DMS79 (cell line): ENCODE data around the gene PTGFRN.
A peak's percentile ranks its signal among the peaks of the same experiment; 100 is the strongest.
"Not testable (repeated sequence)": the region's sequence is repeated elsewhere in the genome, so short reads cannot be mapped to it uniquely, and the experiment has no call there.

ENCODE experiments used
- DNase-seq: peaks from one replicate; lab custom pipeline; 2025; lab: John Stamatoyannopoulos, UW

Gene PTGFRN

GRCh38 chr1:116909512-116910378 lies at the start of gene PTGFRN:
Gene PTGFRN, plus strand, starts transcription at chr1:116909916. Its CDS starts 288 bp downstream, at chr1:116910204.
- DNase-seq = peak; percentile 17

DNA sequence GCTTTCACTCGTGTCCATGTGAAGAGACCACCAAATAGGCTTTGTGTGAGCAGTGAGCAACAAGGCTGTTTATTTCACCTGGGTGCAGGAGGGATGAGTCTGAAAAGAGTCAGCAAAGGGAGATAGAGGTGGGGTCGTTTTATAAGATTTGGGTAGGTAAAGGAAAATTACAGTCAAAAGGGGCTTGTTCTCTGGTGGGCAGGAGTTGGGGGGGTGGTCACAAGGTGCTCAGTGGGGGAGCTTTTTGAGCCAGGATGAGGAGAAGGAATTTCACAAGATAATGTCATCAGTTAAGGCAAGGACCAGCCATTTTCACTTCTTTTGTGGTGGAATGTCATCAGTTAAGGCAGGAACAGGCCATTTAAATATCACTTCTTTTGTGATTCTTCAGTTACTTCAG lies 49.5 kb upstream of the PTGFRN start:
- DNase-seq = not testable (repeated sequence)

- no peak for DNase-seq
Measured at GRCh38 chr1:116861137-116861536, 48.6 kb upstream of the PTGFRN start.

DNA sequence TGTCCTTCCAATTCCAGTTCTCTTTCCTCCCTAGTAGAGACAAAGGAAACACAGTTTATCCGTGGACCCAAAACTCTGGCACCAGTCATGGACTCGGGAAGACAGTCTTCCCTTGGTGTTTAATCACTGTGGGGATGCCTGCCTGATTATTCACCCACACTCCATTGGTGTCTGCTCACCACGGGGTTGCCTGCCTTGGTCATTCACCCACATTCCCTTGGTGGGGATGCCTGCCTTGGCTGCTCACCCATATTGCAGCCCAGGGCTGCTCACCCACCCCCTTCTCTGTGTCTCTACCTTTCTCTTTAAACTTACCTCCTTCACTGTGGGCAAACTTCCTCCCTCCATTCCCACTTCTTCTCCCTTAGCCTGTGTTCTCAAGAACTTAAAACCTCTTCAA lies 46.7 kb upstream of the PTGFRN start:
- DNase-seq = not testable (repeated sequence)

GRCh38 chr1:116866478-116866877 lies 43.2 kb upstream of the PTGFRN start:
- DNase-seq = not testable (repeated sequence)

DNA sequence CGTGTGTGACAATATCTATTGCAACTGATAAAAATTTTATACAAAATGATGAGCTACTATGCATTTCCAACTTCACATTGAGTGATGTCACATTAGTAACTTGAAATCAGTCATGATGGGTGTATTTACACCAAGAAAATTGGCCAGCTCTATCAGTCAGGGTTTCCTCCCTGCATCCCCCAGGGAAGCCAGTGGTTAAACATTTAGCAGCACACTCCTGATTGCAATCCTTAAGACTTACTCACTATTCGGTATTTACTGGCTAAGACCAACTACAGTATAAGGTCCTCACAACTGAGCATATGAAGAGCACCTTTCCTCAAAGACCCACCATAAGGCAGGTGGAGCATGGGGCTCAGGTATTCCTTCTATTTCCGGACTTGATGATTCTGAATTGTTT lies 41.3 kb upstream of the PTGFRN start:
- no peak for DNase-seq

DNA sequence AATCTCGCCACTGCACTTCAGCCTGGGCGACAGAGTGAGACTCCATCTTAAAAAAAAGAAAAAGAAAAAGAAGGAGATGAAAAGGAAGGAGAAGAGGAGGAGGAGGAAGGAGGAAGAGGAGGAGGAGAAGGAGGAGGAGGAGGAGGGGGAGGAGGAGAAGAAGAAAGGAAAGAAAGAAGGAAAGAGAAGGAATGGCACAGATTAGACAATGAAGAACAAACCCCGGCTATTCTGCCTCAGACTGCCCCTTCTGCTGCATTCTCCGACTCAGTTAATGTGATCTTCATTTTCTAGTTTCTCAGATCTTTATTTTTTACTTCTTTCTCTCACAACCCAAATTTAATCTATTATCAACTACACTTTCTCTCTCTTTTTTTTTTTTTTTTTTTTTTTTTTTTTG lies 40.1 kb upstream of the PTGFRN start:
- no peak for DNase-seq

GRCh38 chr1:116870300-116870699 lies 39.4 kb upstream of the PTGFRN start:
- no peak for DNase-seq

DNA sequence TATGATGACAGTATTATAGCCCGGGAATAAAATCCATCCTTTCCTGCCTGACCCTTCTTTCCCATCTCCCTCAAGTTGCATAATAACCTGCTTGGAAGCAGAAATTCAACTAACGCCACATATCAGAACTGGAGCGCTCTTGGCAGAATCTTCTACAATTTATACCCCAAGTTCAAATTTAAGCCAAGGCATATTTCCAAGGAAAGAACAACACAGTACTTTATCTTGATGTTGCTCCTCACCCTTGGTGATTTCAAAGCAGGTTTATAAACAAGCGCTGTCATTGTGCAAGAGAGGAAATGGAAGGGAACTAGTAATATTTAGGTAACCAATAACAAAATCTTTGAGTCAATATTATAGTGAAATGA lies 38.0 kb upstream of the PTGFRN start:
- DNase-seq = no peak

- no peak for DNase-seq
Measured at GRCh38 chr1:116873680-116874271, 35.9 kb upstream of the PTGFRN start.

DNA sequence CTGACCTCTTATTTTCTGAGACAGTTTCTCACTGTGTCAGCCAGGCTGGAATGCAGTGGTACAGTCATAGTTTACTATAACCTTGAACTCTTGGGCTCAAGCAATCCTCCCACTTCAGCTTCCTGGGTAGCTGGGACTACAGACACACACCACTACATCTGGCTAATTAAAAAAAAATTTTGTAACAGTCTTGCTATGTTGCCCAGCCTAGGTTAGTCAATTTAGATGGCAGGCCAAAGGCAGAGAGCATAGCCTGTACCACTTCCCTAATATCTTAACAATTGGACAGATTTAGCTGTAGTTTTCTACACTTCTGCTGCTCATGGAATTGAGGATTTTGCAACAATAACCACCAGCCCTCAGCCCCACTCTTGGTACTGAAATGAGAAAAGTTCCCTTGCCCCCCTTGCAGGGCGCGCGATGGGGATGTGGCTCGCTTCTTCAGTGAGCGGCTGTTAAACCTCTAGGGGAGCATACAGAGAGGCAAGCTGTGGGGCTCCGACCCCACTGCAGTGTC lies 34.9 kb upstream of the PTGFRN start:
- DNase-seq = no peak

GRCh38 chr1:116875391-116875790 lies 34.3 kb upstream of the PTGFRN start:
- no peak for DNase-seq

GRCh38 chr1:116875946-116876345 lies 33.8 kb upstream of the PTGFRN start:
- DNase-seq = not testable (repeated sequence)

DNA sequence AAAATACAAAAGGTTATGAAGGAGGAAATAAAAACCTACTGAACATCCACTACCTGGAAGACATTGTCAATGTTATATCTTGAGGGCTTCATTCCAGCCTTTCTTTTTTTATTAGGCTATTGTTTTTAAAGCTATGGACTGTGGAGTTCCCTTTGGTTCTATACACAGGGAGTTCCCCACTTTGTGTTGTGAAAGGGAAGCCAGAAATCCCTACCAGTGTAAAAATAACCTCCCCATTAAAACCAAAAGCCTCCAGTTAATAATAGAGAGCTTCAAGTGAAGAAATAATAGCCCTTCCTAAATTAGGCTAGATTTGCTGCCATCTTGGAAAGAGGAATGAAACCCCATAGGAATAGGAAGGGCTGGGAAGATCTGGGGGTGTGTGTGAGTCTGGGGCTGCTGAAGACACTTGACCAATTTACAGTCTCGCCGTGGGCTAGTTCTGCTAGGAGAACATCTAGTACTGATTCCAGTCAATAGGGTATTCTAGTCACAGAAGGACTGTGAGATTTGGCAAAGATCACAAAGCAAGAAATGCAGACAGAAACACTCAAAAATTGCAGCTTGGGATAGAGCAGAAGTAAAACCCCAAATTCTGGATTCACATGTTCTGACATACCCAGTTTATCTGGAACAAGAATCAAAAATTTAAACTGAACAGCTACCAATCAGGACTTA lies 32.4 kb upstream of the PTGFRN start:
- DNase-seq = no peak

DNA sequence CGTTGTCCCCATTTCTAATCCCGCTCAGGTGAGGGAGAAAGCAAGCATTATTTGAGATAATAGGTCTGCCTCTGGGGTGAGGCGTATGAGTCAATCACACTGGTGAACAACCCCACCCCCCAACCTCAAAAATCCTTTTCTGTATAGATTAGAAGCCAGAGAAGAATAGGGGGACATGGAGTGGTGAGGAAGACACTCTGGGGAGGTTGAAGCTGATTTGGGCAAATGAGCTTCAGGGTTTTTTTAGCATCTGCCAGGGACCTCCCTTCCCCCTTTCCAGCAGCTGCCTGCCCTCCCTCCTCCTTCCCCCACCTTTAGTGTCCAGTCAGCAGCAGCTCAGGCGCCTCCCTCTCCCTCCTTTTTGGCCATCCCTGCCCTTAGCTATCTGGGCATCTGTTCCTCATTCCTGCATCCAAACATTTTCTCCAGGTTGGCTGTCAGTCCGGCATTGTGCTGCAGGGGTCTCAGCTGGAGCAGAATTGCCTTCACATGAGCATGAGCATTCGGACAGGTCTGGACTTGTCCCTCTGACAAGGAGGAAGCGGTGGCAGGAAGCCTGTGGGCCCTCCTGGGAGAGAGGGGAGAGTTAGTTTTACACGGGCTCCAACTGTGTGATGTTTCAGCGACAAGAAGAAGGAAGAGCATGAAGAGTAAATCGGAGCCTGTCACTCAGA lies 30.8 kb upstream of the PTGFRN start:
- peak; percentile 79 for DNase-seq

- DNase-seq = no peak
Measured at GRCh38 chr1:116879478-116880133, 30.1 kb upstream of the PTGFRN start.

GRCh38 chr1:116880917-116881316 lies 28.8 kb upstream of the PTGFRN start:
- no peak for DNase-seq

- no peak for DNase-seq
Measured at GRCh38 chr1:116881879-116882520, 27.7 kb upstream of the PTGFRN start.

- no peak for DNase-seq
Measured at GRCh38 chr1:116882866-116883265, 26.9 kb upstream of the PTGFRN start.

GRCh38 chr1:116886291-116886878 lies 23.3 kb upstream of the PTGFRN start:
- no peak for DNase-seq

- no peak for DNase-seq
Measured at GRCh38 chr1:116887212-116887611, 22.5 kb upstream of the PTGFRN start.
